DMS114 treated with DMSO at 0.1 percent for 48 hours (cell line): ENCODE data around the gene CCT3.

Experiments used
- DNase-seq: peaks from one replicate; lab custom pipeline; 2025; ENCODE audit not compliant: unreplicated experiment; lab: John Stamatoyannopoulos, UW

Gene CCT3

GRCh38 chr1:156282479-156283222 lies 55.4 kb downstream of the CCT3 start, which contains the start of gene SMG5:
Gene SMG5 (minus strand): TSS chr1:156282825. CDS start chr1:156282680, 145 bp downstream.
- peak; percentile 99 for DNase-seq

DNA sequence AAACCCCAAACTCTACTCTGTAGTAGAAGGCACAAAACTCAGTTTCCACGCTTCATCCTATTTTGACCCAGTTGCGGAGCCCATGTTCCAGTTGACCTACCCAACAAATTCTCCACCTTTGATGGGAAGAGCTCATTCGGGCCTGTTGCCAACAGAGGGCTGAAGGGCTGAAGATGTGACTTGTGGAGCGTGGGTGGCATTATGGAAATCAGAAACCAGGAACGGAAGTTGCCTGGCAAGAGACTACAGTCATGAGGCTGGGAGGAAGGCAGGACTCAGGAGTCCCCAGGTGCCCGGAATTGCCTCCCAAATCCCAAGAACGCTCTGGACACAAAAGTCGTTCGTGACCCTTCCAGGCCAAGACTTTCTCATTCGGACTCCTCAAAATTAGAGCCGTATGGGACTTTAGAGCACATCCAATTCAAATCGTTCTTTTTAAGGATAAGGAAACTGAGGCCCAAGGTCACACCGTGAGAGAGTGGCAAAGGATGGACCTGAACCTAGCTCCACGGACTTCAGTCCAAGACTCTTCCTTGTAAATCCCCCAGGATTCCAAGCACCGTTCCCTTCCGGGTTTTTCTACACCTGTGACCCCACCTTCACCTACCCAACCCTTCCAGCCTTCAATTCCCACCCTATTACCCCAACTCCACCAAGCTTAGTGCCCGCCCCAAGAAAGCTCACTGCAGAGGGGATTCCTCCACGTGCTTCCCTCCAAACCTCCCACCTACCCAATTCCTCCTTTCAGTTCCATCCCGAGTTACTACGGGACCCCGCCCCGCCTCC lies 56.2 kb downstream of the CCT3 start:
- no peak for DNase-seq

GRCh38 chr1:156281281-156281680 lies 56.8 kb downstream of the CCT3 start:
- DNase-seq: no peak

DNA sequence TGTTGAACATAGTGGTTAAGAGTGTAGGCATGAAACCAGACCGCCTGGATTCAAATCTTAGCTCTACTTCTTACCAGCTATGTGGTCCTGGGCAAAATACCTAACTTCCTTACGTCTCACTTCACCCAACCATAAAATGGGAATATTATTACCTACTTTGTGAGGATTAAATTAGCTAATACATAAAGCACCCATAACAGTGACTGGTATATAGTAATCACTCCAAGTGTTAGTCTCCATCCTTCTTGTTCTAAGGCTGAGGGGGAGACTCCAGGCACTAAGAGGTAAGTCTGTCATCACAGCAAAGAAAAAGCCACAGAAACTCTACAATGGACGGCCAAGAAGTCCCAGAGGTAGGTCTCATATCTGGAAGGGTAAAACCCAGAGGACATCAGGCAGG lies 58.3 kb downstream of the CCT3 start:
- DNase-seq: no peak

DNA sequence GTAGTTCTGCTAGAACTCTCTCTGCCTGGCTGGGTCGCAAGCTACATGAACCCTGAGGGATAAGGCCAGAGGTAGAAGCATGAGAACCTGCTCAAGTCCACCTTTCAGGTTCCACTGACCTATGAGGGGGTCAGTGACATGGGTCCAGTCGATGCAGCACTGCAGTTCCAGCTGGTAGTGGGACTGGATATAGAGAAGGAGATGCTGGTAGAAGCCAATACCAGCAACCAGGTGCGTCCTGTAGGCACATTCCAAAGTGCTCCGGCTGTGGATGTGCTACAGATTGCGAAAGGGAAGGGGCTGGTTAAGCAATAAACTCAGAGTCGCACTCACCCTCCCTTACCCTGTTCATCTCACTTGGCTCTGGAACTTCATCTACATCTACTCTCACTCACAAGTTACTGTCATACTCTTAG lies 61.1 kb downstream of the CCT3 start:
- DNase-seq: no peak

DNA sequence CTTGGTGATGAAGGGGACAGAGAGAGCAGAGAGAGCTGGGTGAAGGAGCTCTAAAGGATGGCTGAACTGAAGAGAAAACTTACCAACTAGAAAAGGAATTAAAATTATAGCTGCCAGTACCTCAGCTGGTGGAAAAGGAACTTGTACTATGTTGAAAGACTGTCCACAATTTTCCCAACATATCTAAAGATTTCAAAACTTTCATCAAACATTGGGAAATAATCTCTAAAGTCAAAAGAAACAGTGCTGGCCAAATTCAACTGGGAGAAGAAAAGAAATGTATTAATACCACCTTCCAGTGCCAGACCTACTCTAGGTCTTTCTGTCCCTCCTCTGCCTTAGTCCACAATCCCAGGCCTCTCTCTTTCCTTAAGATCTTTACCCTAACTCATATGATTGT lies 61.6 kb downstream of the CCT3 start:
- no peak for DNase-seq

- no peak for DNase-seq
Measured at GRCh38 chr1:156270314-156270713, 67.8 kb downstream of the CCT3 start.

- DNase-seq: no peak
Measured at GRCh38 chr1:156268336-156268735, 69.8 kb downstream of the CCT3 start.

DNA sequence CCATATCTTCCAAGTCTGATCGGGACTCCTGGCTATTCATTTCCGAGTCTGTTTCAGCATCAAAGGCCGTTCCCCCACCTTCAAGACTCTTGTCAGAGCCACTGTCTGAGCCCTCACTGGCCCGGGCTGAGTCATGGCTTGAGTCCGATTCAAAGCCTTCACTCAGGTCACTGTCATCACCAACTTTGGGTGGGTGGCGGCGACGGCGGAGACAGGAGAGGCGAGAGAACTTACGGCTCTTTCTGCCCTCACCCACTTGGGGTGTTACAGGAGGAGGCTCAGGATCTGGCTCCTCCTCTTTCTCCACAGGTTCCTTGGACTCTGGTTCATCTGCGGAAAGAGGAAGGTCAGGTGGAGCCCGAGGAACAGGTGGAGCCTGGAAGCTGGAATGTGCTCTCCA lies 72.0 kb downstream of the CCT3 start:
- no peak for DNase-seq

DNA sequence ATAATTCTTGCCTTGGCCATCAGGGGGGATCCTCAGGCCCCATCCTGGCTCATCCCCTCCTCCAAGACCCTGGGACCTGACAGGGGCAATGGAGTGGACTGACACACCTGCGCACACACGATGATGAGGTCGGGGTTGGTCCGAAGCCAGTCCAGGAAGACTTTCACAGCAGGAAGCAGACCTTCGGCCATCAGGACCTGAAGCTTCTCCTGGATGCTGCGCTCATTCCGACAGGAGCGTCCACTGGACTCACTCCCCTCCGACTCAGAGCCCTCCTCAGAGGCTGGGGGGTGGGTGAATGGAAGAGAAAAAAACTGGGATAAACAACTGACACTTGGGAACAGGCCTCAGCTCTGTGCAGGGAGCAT lies 74.8 kb downstream of the CCT3 start:
- DNase-seq: no peak

GRCh38 chr1:156262461-156263287 lies 75.4 kb downstream of the CCT3 start:
- DNase-seq: no peak

DNA sequence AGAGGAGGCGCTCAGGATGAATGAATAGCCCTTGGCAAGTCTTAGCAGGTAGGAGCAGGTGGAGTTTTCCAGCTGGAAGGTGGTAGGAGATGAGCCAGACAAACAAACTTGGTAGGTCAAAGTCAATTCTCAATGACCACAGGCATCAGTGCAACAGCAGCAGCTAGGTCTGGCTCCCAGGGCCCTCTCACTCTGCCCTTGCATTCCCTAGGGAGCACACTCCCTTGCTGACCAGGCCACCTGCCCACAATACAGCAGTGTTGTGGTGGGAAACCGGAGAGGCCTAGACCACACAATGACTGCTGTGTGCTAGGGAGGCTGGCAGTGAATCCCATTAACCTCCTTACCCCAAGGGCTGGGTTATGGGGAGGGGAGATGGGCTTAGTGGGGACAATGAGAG lies 77.2 kb downstream of the CCT3 start:
- DNase-seq: no peak

- DNase-seq: no peak
Measured at GRCh38 chr1:156259805-156260204, 78.3 kb downstream of the CCT3 start.
